Peyer's patch (tissue), 4 donors: ENCODE measurements around the gene HMGN4.
"Not testable (repeated sequence)": the region's sequence is repeated elsewhere in the genome, so short reads cannot be mapped to it uniquely, and the experiment has no call there.

Experiments used
- CTCF ChIP-seq, 6 experiments: fragments of 450-650 bp in 4 of 6; fragments of 200-600 bp in 2 of 6; sonication (generic) in 1 of 6; IDR thresholded peaks; one replicate each; pipeline ENCODE4 v1.5.1; 2017 to 2019; ENCODE audit warnings: antibody characterized with exemption in 6 of 6, mild to moderate bottlenecking in 3 of 6, moderate library complexity in 1 of 6
- POLR2A ChIP-seq, 2 donors: fragments of 450-650 bp; IDR thresholded peaks; one replicate each; pipeline ENCODE4 v1.5.1; 2017; ENCODE audit warnings: antibody characterized with exemption in 2 of 2, mild to moderate bottlenecking in 2 of 2, moderate library complexity in 2 of 2

- TF ChIP-seq CTCF, POLR2A (IDR thresholded peaks at IDR 0.05): not testable (repeated sequence)
Observed at GRCh38 chr6:26547363-26547762, 9.2 kb downstream of the HMGN4 start.
